Parathyroid adenoma (tissue), 2 donors: ENCODE data around the gene CSRP1.

Experiments used
- H2AFZ ChIP-seq: fragments of 300-600 bp; sonication (generic); one replicate; pipeline ENCODE4 v1.7.0; 2017; ENCODE audit warnings: antibody characterized with exemption, mild to moderate bottlenecking
- H3K27ac ChIP-seq: fragments of 300-600 bp; sonication (generic); one replicate; pipeline ENCODE4 v1.7.0; 2017
- H3K27me3 ChIP-seq: fragments of 300-600 bp; sonication (generic); one replicate; pipeline ENCODE4 v1.7.0; 2017; ENCODE audit warnings: low read length; ENCODE audit not compliant: control insufficient read depth, insufficient read depth
- H3K36me3 ChIP-seq: fragments of 300-600 bp; sonication (generic); one replicate; pipeline ENCODE4 v1.7.0; 2017; ENCODE audit warnings: low read length; ENCODE audit not compliant: control insufficient read depth, insufficient read depth
- H3K4me1 ChIP-seq: fragments of 300-600 bp; sonication (generic); one replicate; pipeline ENCODE4 v1.7.0; 2017; ENCODE audit warnings: control low read depth
- H3K4me2 ChIP-seq: fragments of 300-600 bp; sonication (generic); one replicate; pipeline ENCODE4 v1.7.0; 2017; ENCODE audit warnings: low read length
- H3K4me3 ChIP-seq: fragments of 300-600 bp; sonication (generic); one replicate; pipeline ENCODE4 v1.7.0; 2017; ENCODE audit warnings: low read depth, low read length
- H3K79me2 ChIP-seq: fragments of 300-600 bp; sonication (generic); one replicate; pipeline ENCODE4 v1.7.0; 2017; ENCODE audit warnings: control low read depth
- H3K9ac ChIP-seq: fragments of 300-600 bp; sonication (generic); one replicate; pipeline ENCODE4 v1.7.0; 2017; ENCODE audit warnings: mild to moderate bottlenecking
- H3K9me3 ChIP-seq: fragments of 300-600 bp; sonication (generic); one replicate; pipeline ENCODE4 v1.7.0; 2017; ENCODE audit warnings: low read length; ENCODE audit not compliant: control insufficient read depth
- TF ChIP-seq, protein P1 (sequence below): fragments of 300-600 bp; sonication (generic); IDR thresholded peaks from one replicate; pipeline ENCODE4 v1.7.0; 2017; ENCODE audit warnings: antibody characterized with exemption, mild to moderate bottlenecking
- donor health status: primary hyperparathyroidism.

Gene CSRP1

DNA sequence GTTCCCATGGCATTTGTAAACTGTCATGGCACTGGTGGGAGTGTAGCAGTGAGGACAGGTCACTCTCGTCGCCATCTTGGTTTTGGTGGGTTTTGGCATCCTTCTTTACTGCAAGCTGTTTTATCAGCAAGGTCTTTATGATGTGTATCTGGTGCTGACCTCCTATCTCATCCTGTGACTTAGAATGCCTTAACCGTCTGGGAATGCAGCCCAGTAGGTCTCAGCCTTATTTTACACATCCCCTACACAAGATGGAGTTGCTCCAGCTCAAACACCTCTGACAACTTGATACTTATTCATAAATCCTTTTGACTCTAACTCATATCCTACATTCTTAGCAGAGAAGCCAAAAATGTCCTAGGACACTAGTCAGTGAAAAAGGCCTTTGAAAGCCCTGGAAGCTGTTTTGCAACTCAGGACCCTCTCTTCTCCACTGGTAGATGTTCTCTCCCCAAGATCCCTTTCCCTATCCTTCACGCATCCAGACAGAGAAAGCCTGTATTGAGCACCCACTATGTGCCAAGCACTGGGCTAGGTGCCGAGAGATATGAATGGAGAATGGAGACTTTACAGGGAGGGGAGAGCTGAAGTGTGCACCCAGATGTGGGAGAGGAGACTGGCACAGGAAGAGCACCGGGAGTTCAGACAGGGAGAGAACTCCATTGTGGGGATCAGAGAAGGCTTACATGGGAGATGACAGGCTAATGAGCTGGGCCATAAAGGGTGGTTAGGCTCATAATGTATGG is 6.7 kb upstream of the CSRP1 start:
- no peak overlapping the region for H3K4me2 ChIP-seq
- no peaks in the 10 kb centered on the region for H3K9me3 ChIP-seq
- H3K4me3 ChIP-seq: no peak overlapping the region
- H3K27ac ChIP-seq: peak overlapping the region; percentile 98
- TF ChIP-seq, protein P1, sequence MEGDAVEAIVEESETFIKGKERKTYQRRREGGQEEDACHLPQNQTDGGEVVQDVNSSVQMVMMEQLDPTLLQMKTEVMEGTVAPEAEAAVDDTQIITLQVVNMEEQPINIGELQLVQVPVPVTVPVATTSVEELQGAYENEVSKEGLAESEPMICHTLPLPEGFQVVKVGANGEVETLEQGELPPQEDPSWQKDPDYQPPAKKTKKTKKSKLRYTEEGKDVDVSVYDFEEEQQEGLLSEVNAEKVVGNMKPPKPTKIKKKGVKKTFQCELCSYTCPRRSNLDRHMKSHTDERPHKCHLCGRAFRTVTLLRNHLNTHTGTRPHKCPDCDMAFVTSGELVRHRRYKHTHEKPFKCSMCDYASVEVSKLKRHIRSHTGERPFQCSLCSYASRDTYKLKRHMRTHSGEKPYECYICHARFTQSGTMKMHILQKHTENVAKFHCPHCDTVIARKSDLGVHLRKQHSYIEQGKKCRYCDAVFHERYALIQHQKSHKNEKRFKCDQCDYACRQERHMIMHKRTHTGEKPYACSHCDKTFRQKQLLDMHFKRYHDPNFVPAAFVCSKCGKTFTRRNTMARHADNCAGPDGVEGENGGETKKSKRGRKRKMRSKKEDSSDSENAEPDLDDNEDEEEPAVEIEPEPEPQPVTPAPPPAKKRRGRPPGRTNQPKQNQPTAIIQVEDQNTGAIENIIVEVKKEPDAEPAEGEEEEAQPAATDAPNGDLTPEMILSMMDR: no peak
- H3K79me2 ChIP-seq: peaks cover 4% of the 10 kb centered on the region
- H3K36me3 ChIP-seq: no peaks in the 10 kb centered on the region
- H3K4me1 ChIP-seq: peaks cover 23% of the 10 kb centered on the region
- no peaks in the 10 kb centered on the region for H3K27me3 ChIP-seq
- H3K9ac ChIP-seq: no peak overlapping the region
- H2AFZ ChIP-seq: no peak overlapping the region

DNA sequence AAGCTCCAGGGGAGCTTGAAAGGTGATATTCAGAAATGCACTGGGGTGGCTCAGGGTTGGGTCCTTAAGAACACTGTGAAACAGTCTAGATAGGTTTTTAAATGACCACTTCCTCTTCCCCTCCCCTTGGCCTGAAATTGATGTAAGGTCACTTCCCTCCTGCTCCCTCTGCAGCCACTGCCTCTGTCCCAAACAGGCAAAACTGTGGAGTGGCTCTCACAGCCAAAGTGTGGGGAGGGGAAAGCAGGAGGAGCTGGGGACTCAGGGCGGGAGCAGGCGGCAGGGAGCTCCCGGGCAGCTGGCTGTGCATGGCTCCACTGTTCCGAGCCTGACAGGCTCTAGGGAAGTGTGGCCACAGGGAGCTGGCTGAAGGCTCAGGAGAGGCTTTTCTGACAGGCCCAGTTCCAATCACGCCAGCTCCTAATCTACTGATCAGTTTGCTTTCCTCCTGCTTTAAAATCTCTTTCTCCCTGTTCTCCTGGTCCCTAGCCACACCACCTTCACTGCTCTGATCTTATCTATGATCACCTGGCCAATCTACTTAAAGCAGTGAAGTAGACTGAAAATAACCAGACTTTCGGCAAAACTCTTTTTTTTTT is 5.1 kb upstream of the CSRP1 start:
- Histone ChIP-seq H3K4me1 (peaks cover 32% of the 10 kb centered on the region), H3K4me2 (peak overlapping the region; percentile 62)
- TF ChIP-seq, protein P1: no peak

GRCh38 chr1:201511396-201511940 is 4.5 kb upstream of the CSRP1 start:
- no peak overlapping the region for H3K9ac ChIP-seq
- peak overlapping the region; percentile 35 for H3K4me3 ChIP-seq
- TF ChIP-seq, protein P1: no peak
- peaks cover 32% of the 10 kb centered on the region for H3K4me1 ChIP-seq
- no peaks in the 10 kb centered on the region for H3K27me3 ChIP-seq
- H3K79me2 ChIP-seq: peaks cover 4% of the 10 kb centered on the region
- peak overlapping the region; percentile 62 for H3K4me2 ChIP-seq
- H2AFZ ChIP-seq: no peak overlapping the region
- H3K9me3 ChIP-seq: no peaks in the 10 kb centered on the region
- no peaks in the 10 kb centered on the region for H3K36me3 ChIP-seq
- H3K27ac ChIP-seq: peak overlapping the region; percentile 98

More for the DNA sequence above, 5.1 kb upstream of the CSRP1 start:
- H3K9ac ChIP-seq: no peak overlapping the region
- peak overlapping the region; percentile 35 for H3K4me3 ChIP-seq
- H3K36me3 ChIP-seq: no peaks in the 10 kb centered on the region
- H3K9me3 ChIP-seq: no peaks in the 10 kb centered on the region
- H3K79me2 ChIP-seq: peaks cover 4% of the 10 kb centered on the region
- H3K27ac ChIP-seq: peak overlapping the region; percentile 98
- H3K27me3 ChIP-seq: no peaks in the 10 kb centered on the region
- H2AFZ ChIP-seq: peak overlapping the region; percentile 31

DNA sequence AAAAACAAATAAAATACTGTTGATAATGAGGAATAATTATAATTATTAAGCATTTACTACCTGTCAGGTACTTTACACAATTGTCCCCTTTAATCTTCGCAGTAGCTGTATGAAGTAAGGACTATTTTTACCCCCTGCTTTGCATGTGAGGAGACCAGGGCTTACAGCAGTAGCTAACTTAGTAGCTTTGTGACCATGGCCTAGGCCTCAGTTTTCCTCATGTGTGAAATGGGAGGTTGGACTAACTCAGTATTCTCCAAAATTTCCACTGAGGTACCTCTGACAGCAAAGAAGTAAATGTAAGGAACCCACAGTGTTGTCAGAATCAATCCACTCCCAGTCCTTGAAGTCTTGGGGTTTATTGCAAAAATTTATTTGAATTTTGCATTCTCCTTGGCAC is 3.8 kb upstream of the CSRP1 start:
- peak overlapping the region; percentile 98 for H3K27ac ChIP-seq
- no peaks in the 10 kb centered on the region for H3K9me3 ChIP-seq
- peaks cover 4% of the 10 kb centered on the region for H3K79me2 ChIP-seq
- H3K9ac ChIP-seq: no peak overlapping the region
- no peak overlapping the region for H3K4me2 ChIP-seq
- H3K27me3 ChIP-seq: no peaks in the 10 kb centered on the region
- no peak overlapping the region for H2AFZ ChIP-seq
- no peaks in the 10 kb centered on the region for H3K36me3 ChIP-seq
- H3K4me3 ChIP-seq: no peak overlapping the region
- H3K4me1 ChIP-seq: peaks cover 33% of the 10 kb centered on the region
- TF ChIP-seq, protein P1: no peak
